Measurements from ENCODE around the gene PDSS1. TPM values are rescaled to one million over a fixed set of nuclear protein-coding genes. Genes with fewer than 3 reads are reported as not detected.

PDSS1 gene
- total and polyA plus RNA-seq, 2 of the 4 experiments (the other 2 are of a cell fraction) = 9.7 to 13.2 TPM

DNA sequence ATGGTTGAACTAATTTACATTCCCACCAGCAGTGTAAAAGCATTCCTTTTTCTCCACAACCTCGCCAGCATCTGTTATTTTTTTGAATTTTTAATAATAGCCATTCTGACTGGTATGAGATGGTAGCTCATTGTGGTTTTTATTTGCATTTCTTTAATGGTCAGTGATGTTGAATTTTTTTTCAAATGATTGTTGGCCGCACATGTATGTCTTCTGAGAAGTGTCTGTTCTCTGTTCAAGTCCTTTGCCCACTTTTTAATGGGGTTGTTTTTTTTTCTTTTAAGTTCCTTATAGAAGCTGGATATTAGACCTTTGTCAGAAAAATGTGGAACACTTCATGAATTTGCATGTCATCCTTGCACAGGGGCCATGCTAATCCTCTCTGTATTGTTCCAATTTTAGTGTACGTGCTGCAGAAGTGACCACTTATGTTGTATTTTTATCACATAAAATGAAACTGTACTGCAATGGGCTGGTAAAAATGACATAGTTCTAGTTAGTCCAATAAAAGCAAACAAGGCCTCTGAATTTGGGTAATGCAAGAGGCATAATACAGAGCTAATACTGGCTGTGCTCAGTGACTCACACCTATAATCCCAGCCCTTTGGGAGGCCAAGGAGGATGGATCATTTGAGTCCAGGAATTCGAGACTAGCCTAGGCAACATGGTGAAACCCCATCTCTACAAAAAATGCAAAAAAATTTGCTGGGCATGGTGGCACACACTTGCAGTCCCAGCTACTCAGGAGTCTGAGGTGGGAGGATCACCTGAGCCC lies 92.9 kb downstream of the PDSS1 start:
- H3K27ac ChIP-seq (ENCODE audit: insufficient read depth, low read length) = no peak overlapping the region
- H3K79me1 ChIP-seq (ENCODE audit: low read depth in 1 of 2, low read length in 2 of 2) = peaks cover 19 to 51% of the 10 kb centered on the region in 2 experiments; a peak in 3 of 4 replicates
- no peak overlapping the region for H2BK20ac ChIP-seq (ENCODE audit: low read depth, low read length)
- ATAC-seq (ENCODE audit: low read depth) = peak; percentile 32
- H3K4me3 ChIP-seq (ENCODE audit: insufficient read depth, low read depth, low read length) = no peak overlapping the region
- H4K20me1 ChIP-seq (ENCODE audit: insufficient read depth, low read length) = peaks cover 3% of the 10 kb centered on the region; the same call in 1 of the 2 replicates
- no TSS peak for BruUV-seq (replicated peaks)
- H3K4me2 ChIP-seq (ENCODE audit: low read depth, low read length) = no peak overlapping the region
- H2BK15ac ChIP-seq (ENCODE audit: low read depth, low read length) = no peak overlapping the region
- H3K9me3 ChIP-seq (ENCODE audit: control insufficient read depth, insufficient read depth, low read length) = no peaks in the 10 kb centered on the region
- peak; percentile 28 for DNase-seq
- peaks cover 2% of the 10 kb centered on the region; the same call in 1 of the 2 replicates for H3K4me1 ChIP-seq (ENCODE audit: control insufficient read depth, insufficient read depth, low read length)
- H2AK5ac ChIP-seq (ENCODE audit: low read depth, low read length) = no peak overlapping the region
- H2AFZ ChIP-seq (replicated peaks; ENCODE audit: low read length, poor library complexity) = no peak overlapping the region
- H3K9me1 ChIP-seq (ENCODE audit: insufficient read depth, low read length) = peaks cover 3% of the 10 kb centered on the region; the same call in 1 of the 2 replicates
- H4K8ac ChIP-seq (ENCODE audit: low read depth in 2 of 2, low read length in 2 of 2) = no peak overlapping the region
- H3K27me3 ChIP-seq (ENCODE audit: control insufficient read depth, insufficient read depth, low read length) = no peaks in the 10 kb centered on the region
- no peak overlapping the region for H3K14ac ChIP-seq (replicated peaks; ENCODE audit: low read depth, low read length)
- no peak overlapping the region for H3K4ac ChIP-seq (ENCODE audit: low read depth, low read length)
- H2BK120ac ChIP-seq (ENCODE audit: low read depth, low read length) = no peak overlapping the region
- in situ Hi-C loops (cut with MboI; ENCODE audit: low sequenced_read_pairs) = no loop called here
- no peak overlapping the region for H4K5ac ChIP-seq (ENCODE audit: low read depth, low read length)
- intact Hi-C loops (cut with micrococcal nuclease) = no loop called here
- ChIA-PET POLR2A (ENCODE audit: unreplicated experiment) (no interaction called here), CTCF (interaction anchor here (0.6 to 1.2 kb wide), 2 partner anchors 17 to 58 kb away, joined by 3 to 5 read pairs; no protein-coding TSS in a partner anchor)
- H3K9ac ChIP-seq (ENCODE audit: low read depth, low read length) = no peak overlapping the region
- no peak overlapping the region for H2BK5ac ChIP-seq (ENCODE audit: low read depth, low read length, poor library complexity, severe bottlenecking)
- no peak overlapping the region for H3K56ac ChIP-seq (ENCODE audit: extremely low read depth, insufficient read depth, low read length)
- H4K91ac ChIP-seq (ENCODE audit: insufficient read depth, low read depth, low read length) = no peak overlapping the region
- H2AK9ac ChIP-seq (replicated peaks; ENCODE audit: low read depth, low read length, poor library complexity) = no peak overlapping the region
- no CpG with 5 or more reads among the region's 4 CpGs for WGBS, 2 experiments (ENCODE audit: extremely low coverage in 2 of 2, insufficient read length in 1 of 2)
- no peak overlapping the region for H3K23ac ChIP-seq (ENCODE audit: low read depth, low read length)
- dilution Hi-C loops (cut with HindIII; ENCODE audit: low sequenced_read_pairs, unreplicated experiment) = no loop called here
- H3K36me3 ChIP-seq (ENCODE audit: control insufficient read depth, insufficient read depth, low read length) = 0 out of 2 replicates have a peak, but pooled peaks cover 1% of the 10 kb centered on the region
- H3K18ac ChIP-seq (ENCODE audit: low read depth, low read length) = no peak overlapping the region
- no peak for TF ChIP-seq RFX5 (IDR thresholded peaks at IDR 0.05; ENCODE audit: low read depth, low read length)
- no peak for TF ChIP-seq RAD21 (IDR thresholded peaks at IDR 0.05; ENCODE audit: low read length)
- TF ChIP-seq RCOR1 (IDR thresholded peaks at IDR 0.05; ENCODE audit: insufficient replicate concordance, low read length) = no peak
- TF ChIP-seq SMC3 (IDR thresholded peaks at IDR 0.05; ENCODE audit: low read depth, low read length) = no peak
- TF ChIP-seq MXI1 (IDR thresholded peaks at IDR 0.05; ENCODE audit: borderline replicate concordance, low read depth, low read length) = no peak
- TF ChIP-seq, protein P1, sequence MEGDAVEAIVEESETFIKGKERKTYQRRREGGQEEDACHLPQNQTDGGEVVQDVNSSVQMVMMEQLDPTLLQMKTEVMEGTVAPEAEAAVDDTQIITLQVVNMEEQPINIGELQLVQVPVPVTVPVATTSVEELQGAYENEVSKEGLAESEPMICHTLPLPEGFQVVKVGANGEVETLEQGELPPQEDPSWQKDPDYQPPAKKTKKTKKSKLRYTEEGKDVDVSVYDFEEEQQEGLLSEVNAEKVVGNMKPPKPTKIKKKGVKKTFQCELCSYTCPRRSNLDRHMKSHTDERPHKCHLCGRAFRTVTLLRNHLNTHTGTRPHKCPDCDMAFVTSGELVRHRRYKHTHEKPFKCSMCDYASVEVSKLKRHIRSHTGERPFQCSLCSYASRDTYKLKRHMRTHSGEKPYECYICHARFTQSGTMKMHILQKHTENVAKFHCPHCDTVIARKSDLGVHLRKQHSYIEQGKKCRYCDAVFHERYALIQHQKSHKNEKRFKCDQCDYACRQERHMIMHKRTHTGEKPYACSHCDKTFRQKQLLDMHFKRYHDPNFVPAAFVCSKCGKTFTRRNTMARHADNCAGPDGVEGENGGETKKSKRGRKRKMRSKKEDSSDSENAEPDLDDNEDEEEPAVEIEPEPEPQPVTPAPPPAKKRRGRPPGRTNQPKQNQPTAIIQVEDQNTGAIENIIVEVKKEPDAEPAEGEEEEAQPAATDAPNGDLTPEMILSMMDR (conservative IDR thresholded peaks at IDR 0.05; ENCODE audit: low read depth, low read length) = no peak
- no peak for TF ChIP-seq POLR2A (IDR thresholded peaks at IDR 0.05; ENCODE audit: low read depth, low read length)
- no peak for TF ChIP-seq BHLHE40 (IDR thresholded peaks at IDR 0.05; ENCODE audit: low read depth, low read length)
- no peak for TF ChIP-seq CHD1 (IDR thresholded peaks at IDR 0.05; ENCODE audit: low read depth, low read length)
- TF ChIP-seq CEBPB (IDR thresholded peaks at IDR 0.05; ENCODE audit: low read depth, low read length) = no peak
- no peak for TF ChIP-seq NFE2L2 (IDR thresholded peaks at IDR 0.05; ENCODE audit: low read depth, low read length)
- TF ChIP-seq MAFK (IDR thresholded peaks at IDR 0.05; ENCODE audit: low read depth, low read length) = no peak
- no peak for TF ChIP-seq FOS (IDR thresholded peaks at IDR 0.05; ENCODE audit: low read depth, low read length)
- TF ChIP-seq MAZ (IDR thresholded peaks at IDR 0.05; ENCODE audit: borderline replicate concordance, low read depth, low read length) = no peak
- no peak for TF ChIP-seq USF2 (IDR thresholded peaks at IDR 0.05; ENCODE audit: low read depth, low read length)
